Measurements from ENCODE around the gene ANKRD33B. TPM values are rescaled to one million over a fixed set of nuclear protein-coding genes. Genes with fewer than 3 reads are reported as not detected.

Gene ANKRD33B
- total RNA-seq, 4 donors from 2014 or later, result 0.57 to 6.5 (median 1.7) TPM

- no peak for TF ChIP-seq POLR2A (IDR thresholded peaks at IDR 0.05)
- TF ChIP-seq CTCF (IDR thresholded peaks at IDR 0.05), result no peak
- DNase-seq, result no peak
- intact Hi-C loops (cut with DNase I), result no loop called here
- Histone ChIP-seq H3K9me3 (no peaks in the 10 kb centered on the region), H3K27ac (no peak overlapping the region), H3K27me3 (no peaks in the 10 kb centered on the region), H3K36me3 (no peaks in the 10 kb centered on the region), H3K4me1 (peaks cover 0 to 19% (median 4%) of the 10 kb centered on the region in 3 donors), H3K4me3 (no peak overlapping the region)
- 43 to 58% methylated on average over 15 to 16 of the region's 18 CpGs for WGBS, 2 donors
Measured at GRCh38 chr5:10655972-10656830, 92.3 kb downstream of the ANKRD33B start.

- Histone ChIP-seq H3K4me3 (no peak overlapping the region), H3K27ac (no peak overlapping the region), H3K4me1 (peaks cover 0 to 10% (median 3%) of the 10 kb centered on the region in 3 donors), H3K36me3 (no peaks in the 10 kb centered on the region), H3K27me3 (no peaks in the 10 kb centered on the region), H3K9me3 (no peaks in the 10 kb centered on the region)
- no peak for DNase-seq
- intact Hi-C loops (cut with DNase I), result no loop called here
- 73 to 81% methylated on average over 4 of the region's 4 CpGs for WGBS, 2 donors
- no peak for TF ChIP-seq POLR2A (IDR thresholded peaks at IDR 0.05)
- TF ChIP-seq CTCF (IDR thresholded peaks at IDR 0.05), result no peak
Measured at GRCh38 chr5:10658265-10658664, 94.4 kb downstream of the ANKRD33B start.

- intact Hi-C loops (cut with DNase I), result no loop called here
- Histone ChIP-seq H3K27me3 (no peaks in the 10 kb centered on the region), H3K36me3 (no peaks in the 10 kb centered on the region), H3K4me1 (peaks cover 0 to 15% (median 4%) of the 10 kb centered on the region in 3 donors), H3K4me3 (no peak overlapping the region), H3K27ac (no peak overlapping the region), H3K9me3 (no peaks in the 10 kb centered on the region)
- no peak for DNase-seq
- WGBS, 2 donors, result 100% methylated on average over 1 to 3 of the region's 3 CpGs
- no peak for TF ChIP-seq CTCF (IDR thresholded peaks at IDR 0.05)
- TF ChIP-seq POLR2A (IDR thresholded peaks at IDR 0.05), result no peak
Measured at GRCh38 chr5:10660135-10660534, 96.3 kb downstream of the ANKRD33B start.

GRCh38 chr5:10660720-10661387 is 97.0 kb downstream of the ANKRD33B start:
- H3K4me1 ChIP-seq, result peaks cover 0 to 12% (median 4%) of the 10 kb centered on the region in 3 donors
- no peaks in the 10 kb centered on the region for H3K27me3 ChIP-seq
- no peak overlapping the region for H3K4me3 ChIP-seq
- intact Hi-C loops (cut with DNase I), result no loop called here
- TF ChIP-seq CTCF (IDR thresholded peaks at IDR 0.05) (no peak), POLR2A (IDR thresholded peaks at IDR 0.05) (no peak)
- no peak overlapping the region for H3K27ac ChIP-seq
- DNase-seq, result no peak
- no peaks in the 10 kb centered on the region for H3K36me3 ChIP-seq
- WGBS, 2 donors, result 90 to 93% methylated on average over 4 to 8 of the region's 15 CpGs
- no peaks in the 10 kb centered on the region for H3K9me3 ChIP-seq

- no peak overlapping the region for H3K4me3 ChIP-seq
- H3K4me1 ChIP-seq, result peaks cover 0 to 12% (median 4%) of the 10 kb centered on the region in 3 donors
- DNase-seq, result no peak
- 93 to 95% methylated on average over 12 to 13 of the region's 13 CpGs for WGBS, 2 donors
- TF ChIP-seq CTCF (IDR thresholded peaks at IDR 0.05), result no peak
- no peak for TF ChIP-seq POLR2A (IDR thresholded peaks at IDR 0.05)
- no peaks in the 10 kb centered on the region for H3K9me3 ChIP-seq
- no peaks in the 10 kb centered on the region for H3K36me3 ChIP-seq
- intact Hi-C loops (cut with DNase I), result no loop called here
- H3K27me3 ChIP-seq, result no peaks in the 10 kb centered on the region
- H3K27ac ChIP-seq, result no peak overlapping the region
Measured at GRCh38 chr5:10661401-10661800, 97.5 kb downstream of the ANKRD33B start.

Data from esophagus squamous epithelium (tissue), 5 donors.